Skeletal muscle tissue (tissue), 4 donors: ENCODE results near the gene ENDOU. TPM values are rescaled to one million over a fixed set of nuclear protein-coding genes. Genes with fewer than 3 reads are reported as not detected.

Experiments
- H3K27ac ChIP-seq: one replicate; pipeline ENCODE4 v1.7.0; 2013; ENCODE audit warnings: mild to moderate bottlenecking, low read depth, low read length, inconsistent platforms
- H3K27me3 ChIP-seq, 3 donors: one replicate each; pipeline ENCODE4 v1.7.0; 2013; ENCODE audit warnings: low read length in 3 of 3; ENCODE audit not compliant: control insufficient read depth in 3 of 3, insufficient read depth in 3 of 3
- H3K36me3 ChIP-seq, 3 donors: one replicate each; pipeline ENCODE4 v1.7.0; 2013; ENCODE audit warnings: low read length in 3 of 3; ENCODE audit not compliant: control insufficient read depth in 3 of 3, insufficient read depth in 3 of 3
- H3K4me1 ChIP-seq, 3 donors: one replicate each; pipeline ENCODE4 v1.7.0; 2013; ENCODE audit warnings: low read length in 3 of 3, mild to moderate bottlenecking in 3 of 3; ENCODE audit not compliant: control insufficient read depth in 3 of 3, insufficient read depth in 3 of 3
- H3K4me3 ChIP-seq, 3 donors: one replicate each; pipeline ENCODE4 v1.7.0; 2013; ENCODE audit warnings: low read length in 3 of 3
- H3K9ac ChIP-seq, 3 donors: one replicate each; pipeline ENCODE4 v1.7.0; 2013; ENCODE audit warnings: low read length in 3 of 3, mild to moderate bottlenecking in 3 of 3, moderate library complexity in 2 of 3, low read depth in 1 of 3
- H3K9me3 ChIP-seq, 3 donors: one replicate each; pipeline ENCODE4 v1.7.0; 2013; ENCODE audit warnings: low read length in 3 of 3; ENCODE audit not compliant: control insufficient read depth in 3 of 3
- total RNA-seq: library from RNA; depleted of rRNA; stranded (reverse); fragments of >200 nt; gene quantifications from one replicate; pipeline ENCODE4 v1.2.3, GENCODE V29; 2014
- donor health status: Osteomylitis.

ENDOU gene
- total RNA-seq, 1 donor from 2014 or later = 1.0 TPM

DNA sequence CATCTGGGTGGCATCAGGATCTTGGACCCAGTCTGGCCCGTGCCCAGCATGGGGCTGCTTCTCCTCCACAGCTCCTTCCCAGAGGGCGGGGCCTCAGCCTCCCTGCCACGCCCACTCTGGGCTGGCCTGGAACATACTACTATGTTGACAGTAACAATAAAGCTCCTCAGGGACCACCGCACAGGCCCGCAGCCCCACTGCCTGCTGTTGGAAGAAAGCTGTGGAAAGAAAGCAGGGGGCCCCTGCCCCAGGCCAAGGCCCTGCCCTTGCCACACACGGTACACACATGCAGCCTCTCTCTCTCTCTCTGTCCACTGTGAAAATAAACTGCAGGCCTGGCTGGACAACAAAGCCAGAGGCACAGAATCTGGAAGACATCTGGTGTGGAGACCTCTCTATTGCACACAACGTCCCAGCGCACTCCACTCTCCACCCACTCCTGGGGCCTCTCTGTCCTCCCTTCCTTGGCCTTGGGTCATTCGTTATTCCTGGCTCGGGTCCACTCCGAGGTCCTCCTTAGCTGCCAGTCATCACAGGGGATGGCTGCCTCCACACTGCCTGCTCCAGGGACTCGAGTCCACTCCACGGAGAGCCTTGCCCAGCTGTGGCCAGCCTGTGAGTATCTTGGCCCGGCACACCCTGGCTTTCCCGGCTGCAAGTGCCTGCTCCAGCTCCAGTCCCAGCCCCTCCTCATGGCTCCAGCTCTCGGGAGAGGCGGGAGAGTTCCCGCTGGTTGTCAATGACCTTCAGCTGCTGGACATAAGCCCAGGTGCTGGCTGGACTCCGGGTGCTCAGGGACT, 11.8 kb upstream of the ENDOU start:
- H3K27ac ChIP-seq = peak overlapping the region; percentile 58
- peaks cover 60 to 75% (median 61%) of the 10 kb centered on the region in 3 donors for H3K4me1 ChIP-seq
- H3K4me3 ChIP-seq = peak overlapping the region; percentile 27 to 58 (median 46)
- H3K27me3 ChIP-seq = peaks cover 0 to 2% (median 0%) of the 10 kb centered on the region in 3 donors
- H3K36me3 ChIP-seq = no peaks in the 10 kb centered on the region
- no peaks in the 10 kb centered on the region for H3K9me3 ChIP-seq
- H3K9ac ChIP-seq = peak overlapping the region in 2 of 3 donors; percentile 23 to 50

DNA sequence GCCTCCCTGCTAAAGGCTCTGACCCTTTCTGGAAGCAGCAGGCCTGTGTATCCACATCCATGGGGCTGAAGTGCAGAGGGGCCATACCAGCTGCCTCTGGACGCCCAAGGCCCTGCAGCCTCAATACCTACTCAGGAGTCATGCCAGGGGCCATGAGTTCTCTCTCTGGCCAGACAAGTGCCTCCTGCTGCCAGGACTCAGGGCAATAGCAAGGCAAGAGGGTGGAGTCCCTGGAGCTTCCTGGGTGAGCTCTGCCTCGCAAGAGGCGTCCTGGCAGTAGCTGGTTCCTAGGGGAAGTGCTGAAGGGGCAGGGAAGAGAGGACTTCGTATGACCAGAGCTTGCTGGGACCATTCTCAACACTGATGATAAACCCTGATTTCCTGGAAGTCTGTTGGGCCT, 10.9 kb upstream of the ENDOU start:
- no peaks in the 10 kb centered on the region for H3K9me3 ChIP-seq
- H3K4me1 ChIP-seq = peaks cover 60 to 75% (median 62%) of the 10 kb centered on the region in 3 donors
- H3K27ac ChIP-seq = peak overlapping the region; percentile 58
- peak overlapping the region in 1 of 3 donors; percentile 50 for H3K9ac ChIP-seq
- H3K27me3 ChIP-seq = peaks cover 0 to 2% (median 0%) of the 10 kb centered on the region in 3 donors
- H3K4me3 ChIP-seq = no peak overlapping the region
- no peaks in the 10 kb centered on the region for H3K36me3 ChIP-seq

DNA sequence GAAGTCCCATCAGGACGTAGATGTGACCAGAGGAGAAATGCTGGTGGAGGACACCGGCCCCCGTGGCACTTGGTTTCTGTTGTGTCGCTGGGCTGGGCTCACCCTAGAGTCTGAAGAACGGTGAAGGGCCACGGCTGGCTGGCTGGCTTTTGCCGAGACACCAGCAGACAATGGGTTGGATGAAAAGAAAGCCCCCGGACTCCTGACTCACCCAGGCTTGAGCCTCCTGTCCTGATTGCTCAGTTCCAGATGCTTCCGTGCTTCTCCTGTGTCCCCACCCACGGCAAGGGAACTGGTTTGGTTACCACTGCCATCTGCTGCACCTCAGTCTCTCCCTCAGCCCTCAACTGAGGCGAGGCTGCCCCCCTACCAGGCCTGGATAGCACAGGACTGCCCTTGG, 10.4 kb upstream of the ENDOU start:
- Histone ChIP-seq H3K4me1 (peaks cover 57 to 69% (median 59%) of the 10 kb centered on the region in 3 donors), H3K9ac (peak overlapping the region in 1 of 3 donors; percentile 33), H3K36me3 (no peaks in the 10 kb centered on the region), H3K9me3 (no peaks in the 10 kb centered on the region), H3K4me3 (no peak overlapping the region), H3K27ac (peak overlapping the region; percentile 58), H3K27me3 (peaks cover 0 to 2% (median 0%) of the 10 kb centered on the region in 3 donors)

- Histone ChIP-seq H3K4me3 (no peak overlapping the region), H3K36me3 (no peaks in the 10 kb centered on the region), H3K4me1 (peaks cover 59 to 68% (median 62%) of the 10 kb centered on the region in 3 donors)
These were observed 9.6 kb upstream of the ENDOU start for GRCh38 chr12:47734725-47735480.

GRCh38 chr12:47733142-47733541, 7.9 kb upstream of the ENDOU start:
- no peaks in the 10 kb centered on the region for H3K9me3 ChIP-seq
- H3K36me3 ChIP-seq = no peaks in the 10 kb centered on the region
- peaks cover 0 to 2% (median 0%) of the 10 kb centered on the region in 3 donors for H3K27me3 ChIP-seq
- no peak overlapping the region for H3K9ac ChIP-seq
- H3K4me3 ChIP-seq = no peak overlapping the region
- peaks cover 57 to 64% (median 61%) of the 10 kb centered on the region in 3 donors for H3K4me1 ChIP-seq
- H3K27ac ChIP-seq = no peak overlapping the region

More at GRCh38 chr12:47734725-47735480, 9.6 kb upstream of the ENDOU start:
- H3K27ac ChIP-seq = no peak overlapping the region
- peak overlapping the region in 1 of 3 donors; percentile 25 for H3K9ac ChIP-seq
- H3K9me3 ChIP-seq = no peaks in the 10 kb centered on the region
- peaks cover 0 to 2% (median 0%) of the 10 kb centered on the region in 3 donors for H3K27me3 ChIP-seq

DNA sequence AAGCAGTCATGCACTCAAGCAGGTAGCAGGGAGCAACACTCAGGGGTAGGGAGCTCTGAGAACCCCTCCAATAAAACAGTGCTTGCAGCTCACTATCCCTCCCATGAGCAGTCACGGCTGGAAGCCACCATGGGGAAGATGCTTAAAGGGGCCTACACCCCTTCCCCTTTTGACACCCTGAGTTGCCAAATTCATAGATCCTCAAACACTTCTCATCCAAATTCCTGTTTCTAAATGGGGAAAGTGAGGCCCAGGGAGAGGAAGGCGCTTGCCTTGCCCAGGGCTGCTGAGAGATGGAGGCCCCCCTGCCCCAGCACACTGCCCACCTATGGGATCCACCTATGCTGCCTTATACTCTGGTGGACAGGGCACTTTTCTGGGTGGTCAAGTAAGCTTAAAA, 7.2 kb upstream of the ENDOU start:
- peaks cover 52 to 59% (median 56%) of the 10 kb centered on the region in 3 donors for H3K4me1 ChIP-seq
- H3K9ac ChIP-seq = no peak overlapping the region
- H3K9me3 ChIP-seq = no peaks in the 10 kb centered on the region
- H3K4me3 ChIP-seq = no peak overlapping the region
- no peak overlapping the region for H3K27ac ChIP-seq
- no peaks in the 10 kb centered on the region for H3K36me3 ChIP-seq
- peaks cover 0 to 2% (median 0%) of the 10 kb centered on the region in 3 donors for H3K27me3 ChIP-seq

DNA sequence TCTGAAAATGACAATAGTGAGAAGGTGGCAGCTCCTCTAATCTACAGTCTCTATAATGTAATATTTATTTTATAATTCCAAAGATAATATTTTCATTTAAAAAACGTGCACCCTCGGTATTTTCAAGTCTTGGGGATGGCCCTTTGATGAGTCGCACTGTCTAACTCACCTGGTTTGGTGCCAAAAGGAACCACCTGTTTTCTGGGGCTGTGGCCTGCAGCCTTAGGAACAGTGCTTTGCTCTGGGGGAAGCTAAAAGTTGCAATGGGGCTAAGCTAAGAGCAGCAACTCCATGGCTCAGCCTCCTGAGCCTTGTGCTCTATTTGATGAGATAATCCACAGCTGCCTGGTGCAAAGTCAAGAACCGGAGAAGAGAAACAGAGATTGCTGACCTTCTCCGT, 6.4 kb upstream of the ENDOU start:
- no peak overlapping the region for H3K27ac ChIP-seq
- H3K9ac ChIP-seq = no peak overlapping the region
- H3K9me3 ChIP-seq = no peaks in the 10 kb centered on the region
- no peak overlapping the region for H3K4me3 ChIP-seq
- peaks cover 44 to 52% (median 48%) of the 10 kb centered on the region in 3 donors for H3K4me1 ChIP-seq
- peaks cover 0 to 2% (median 0%) of the 10 kb centered on the region in 3 donors for H3K27me3 ChIP-seq
- no peaks in the 10 kb centered on the region for H3K36me3 ChIP-seq

- no peak overlapping the region for H3K27ac ChIP-seq
- H3K9ac ChIP-seq = peak overlapping the region in 2 of 3 donors; percentile 28 to 34
- no peaks in the 10 kb centered on the region for H3K36me3 ChIP-seq
- no peaks in the 10 kb centered on the region for H3K27me3 ChIP-seq
- H3K4me1 ChIP-seq = peaks cover 30 to 39% (median 38%) of the 10 kb centered on the region in 3 donors
- no peak overlapping the region for H3K4me3 ChIP-seq
- H3K9me3 ChIP-seq = no peaks in the 10 kb centered on the region
These were observed 5.1 kb upstream of the ENDOU start for GRCh38 chr12:47730341-47730744.

GRCh38 chr12:47729233-47729632, 3.9 kb upstream of the ENDOU start:
- no peak overlapping the region for H3K27ac ChIP-seq
- no peak overlapping the region for H3K4me3 ChIP-seq
- H3K36me3 ChIP-seq = no peaks in the 10 kb centered on the region
- no peaks in the 10 kb centered on the region for H3K27me3 ChIP-seq
- H3K9me3 ChIP-seq = no peaks in the 10 kb centered on the region
- H3K4me1 ChIP-seq = peaks cover 22 to 29% (median 27%) of the 10 kb centered on the region in 3 donors
- H3K9ac ChIP-seq = no peak overlapping the region

DNA sequence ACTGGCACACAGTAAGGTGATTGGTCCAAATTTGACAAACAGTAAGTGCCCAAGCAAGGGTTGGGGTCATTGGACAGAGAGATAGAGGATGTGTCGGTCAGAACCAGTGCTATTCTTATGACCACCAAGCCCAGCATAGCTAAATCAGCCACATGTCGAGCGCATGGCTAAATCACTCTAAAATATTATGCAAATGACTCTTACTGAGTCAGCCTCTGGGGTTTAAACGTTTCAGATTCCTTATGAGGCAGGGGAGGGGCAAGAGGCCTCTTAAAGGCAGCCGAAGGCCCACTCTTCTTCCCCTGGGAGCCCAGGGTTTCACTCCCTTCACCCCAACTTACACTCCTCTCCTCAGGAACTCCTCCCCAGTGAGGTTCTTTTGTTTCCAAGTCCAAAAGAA, 603 bp upstream of the ENDOU start:
- Histone ChIP-seq H3K4me3 (no peak overlapping the region), H3K9ac (no peak overlapping the region), H3K9me3 (no peaks in the 10 kb centered on the region), H3K4me1 (peaks cover 16 to 20% (median 18%) of the 10 kb centered on the region in 3 donors), H3K27ac (no peak overlapping the region), H3K27me3 (no peaks in the 10 kb centered on the region), H3K36me3 (no peaks in the 10 kb centered on the region)
